Measurements from ENCODE around the gene RSPO1.

DNA sequence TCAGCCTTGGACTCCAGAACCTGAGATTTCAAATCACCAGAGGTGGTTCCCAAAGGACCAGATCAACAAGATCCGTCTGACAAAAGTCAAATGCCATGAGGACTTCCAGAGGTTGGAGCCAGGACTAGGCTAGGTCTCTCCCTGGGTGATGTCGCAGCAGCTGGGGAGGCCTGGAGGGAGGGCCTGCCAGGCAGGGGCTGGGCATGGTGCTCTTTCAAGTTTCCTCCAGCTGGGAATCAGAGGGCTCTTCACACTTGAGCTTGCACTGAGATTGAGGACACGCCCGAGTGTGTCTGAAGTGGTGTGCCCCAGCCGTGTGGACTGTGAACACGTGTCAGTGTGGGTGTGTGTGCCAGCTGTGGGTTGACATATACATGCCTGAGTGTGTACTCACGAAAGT lies 21.3 kb upstream of the RSPO1 start:
- TF ChIP-seq, protein P1, sequence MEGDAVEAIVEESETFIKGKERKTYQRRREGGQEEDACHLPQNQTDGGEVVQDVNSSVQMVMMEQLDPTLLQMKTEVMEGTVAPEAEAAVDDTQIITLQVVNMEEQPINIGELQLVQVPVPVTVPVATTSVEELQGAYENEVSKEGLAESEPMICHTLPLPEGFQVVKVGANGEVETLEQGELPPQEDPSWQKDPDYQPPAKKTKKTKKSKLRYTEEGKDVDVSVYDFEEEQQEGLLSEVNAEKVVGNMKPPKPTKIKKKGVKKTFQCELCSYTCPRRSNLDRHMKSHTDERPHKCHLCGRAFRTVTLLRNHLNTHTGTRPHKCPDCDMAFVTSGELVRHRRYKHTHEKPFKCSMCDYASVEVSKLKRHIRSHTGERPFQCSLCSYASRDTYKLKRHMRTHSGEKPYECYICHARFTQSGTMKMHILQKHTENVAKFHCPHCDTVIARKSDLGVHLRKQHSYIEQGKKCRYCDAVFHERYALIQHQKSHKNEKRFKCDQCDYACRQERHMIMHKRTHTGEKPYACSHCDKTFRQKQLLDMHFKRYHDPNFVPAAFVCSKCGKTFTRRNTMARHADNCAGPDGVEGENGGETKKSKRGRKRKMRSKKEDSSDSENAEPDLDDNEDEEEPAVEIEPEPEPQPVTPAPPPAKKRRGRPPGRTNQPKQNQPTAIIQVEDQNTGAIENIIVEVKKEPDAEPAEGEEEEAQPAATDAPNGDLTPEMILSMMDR (IDR thresholded peaks at IDR 0.05) = no peak
- TF ChIP-seq POLR2AphosphoS5 (IDR thresholded peaks at IDR 0.05; ENCODE audit: low read depth, low read length) = no peak
- TF ChIP-seq, protein P2, sequence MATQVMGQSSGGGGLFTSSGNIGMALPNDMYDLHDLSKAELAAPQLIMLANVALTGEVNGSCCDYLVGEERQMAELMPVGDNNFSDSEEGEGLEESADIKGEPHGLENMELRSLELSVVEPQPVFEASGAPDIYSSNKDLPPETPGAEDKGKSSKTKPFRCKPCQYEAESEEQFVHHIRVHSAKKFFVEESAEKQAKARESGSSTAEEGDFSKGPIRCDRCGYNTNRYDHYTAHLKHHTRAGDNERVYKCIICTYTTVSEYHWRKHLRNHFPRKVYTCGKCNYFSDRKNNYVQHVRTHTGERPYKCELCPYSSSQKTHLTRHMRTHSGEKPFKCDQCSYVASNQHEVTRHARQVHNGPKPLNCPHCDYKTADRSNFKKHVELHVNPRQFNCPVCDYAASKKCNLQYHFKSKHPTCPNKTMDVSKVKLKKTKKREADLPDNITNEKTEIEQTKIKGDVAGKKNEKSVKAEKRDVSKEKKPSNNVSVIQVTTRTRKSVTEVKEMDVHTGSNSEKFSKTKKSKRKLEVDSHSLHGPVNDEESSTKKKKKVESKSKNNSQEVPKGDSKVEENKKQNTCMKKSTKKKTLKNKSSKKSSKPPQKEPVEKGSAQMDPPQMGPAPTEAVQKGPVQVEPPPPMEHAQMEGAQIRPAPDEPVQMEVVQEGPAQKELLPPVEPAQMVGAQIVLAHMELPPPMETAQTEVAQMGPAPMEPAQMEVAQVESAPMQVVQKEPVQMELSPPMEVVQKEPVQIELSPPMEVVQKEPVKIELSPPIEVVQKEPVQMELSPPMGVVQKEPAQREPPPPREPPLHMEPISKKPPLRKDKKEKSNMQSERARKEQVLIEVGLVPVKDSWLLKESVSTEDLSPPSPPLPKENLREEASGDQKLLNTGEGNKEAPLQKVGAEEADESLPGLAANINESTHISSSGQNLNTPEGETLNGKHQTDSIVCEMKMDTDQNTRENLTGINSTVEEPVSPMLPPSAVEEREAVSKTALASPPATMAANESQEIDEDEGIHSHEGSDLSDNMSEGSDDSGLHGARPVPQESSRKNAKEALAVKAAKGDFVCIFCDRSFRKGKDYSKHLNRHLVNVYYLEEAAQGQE (IDR thresholded peaks at IDR 0.05; ENCODE audit: insufficient read depth in 1 of 2, low read depth in 2 of 2, low read length in 1 of 2) = no peak

Data from Panc1 (cell line).